ENCODE measurements around the gene RBP3. TPM values are rescaled to one million over a fixed set of nuclear protein-coding genes. Genes with fewer than 3 reads are reported as not detected.

Gene RBP3
- polyA plus RNA-seq, 3 donors = not detected

GRCh38 chr10:47379445-47379785 is 31.3 kb downstream of the RBP3 start:
- intact Hi-C loops (cut with micrococcal nuclease) = no loop called here
- Histone ChIP-seq H4K20me1 (ENCODE audit: insufficient read depth, low read length) (no peaks in the 10 kb centered on the region), H3K4me2 (replicated peaks; ENCODE audit: extremely low read depth, low read length, poor library complexity, severe bottlenecking) (no peak overlapping the region), H3K9ac (ENCODE audit: insufficient read depth, low read length, poor library complexity, severe bottlenecking) (no peak overlapping the region), H3K27ac (ENCODE audit: low read depth in 1 of 2, low read length in 2 of 2) (no peak overlapping the region), H3K79me2 (ENCODE audit: insufficient read depth, low read length) (no peaks in the 10 kb centered on the region), H3K36me3 (replicated peaks in 1 of 2; ENCODE audit: control insufficient read depth in 1 of 2, insufficient read depth in 2 of 2, low read length in 2 of 2) (no peaks in the 10 kb centered on the region), H3K4me3 (replicated peaks in 1 of 3; ENCODE audit: low read depth in 2 of 3, low read length in 3 of 3) (no peak overlapping the region), H3K27me3 (ENCODE audit: control insufficient read depth in 2 of 2, insufficient read depth in 2 of 2, low read length in 2 of 2) (peaks cover 6 to 17% of the 10 kb centered on the region in 2 donors), H3K4me1 (ENCODE audit: control insufficient read depth in 1 of 2, insufficient read depth in 2 of 2, low read length in 2 of 2) (peaks cover 4 to 9% of the 10 kb centered on the region in 2 donors), H2AFZ (ENCODE audit: insufficient read depth, low read depth, low read length, poor library complexity, severe bottlenecking) (no peak overlapping the region), H3K9me3 (replicated peaks in 1 of 2; ENCODE audit: control insufficient read depth in 1 of 2, insufficient read depth in 1 of 2, low read length in 2 of 2) (no peaks in the 10 kb centered on the region)
- Mint-ChIP-seq H3K27me3 (ENCODE audit: low read depth in 3 of 3) (peaks cover 37 to 51% (median 37%) of the 10 kb centered on the region in 3 donors), H3K9me3 (no peaks in the 10 kb centered on the region), H3K27ac (no peak overlapping the region), H3K36me3 (no peaks in the 10 kb centered on the region), H3K4me3 (no peak overlapping the region), H3K4me1 (peaks cover 8% of the 10 kb centered on the region)
- DNase-seq = no peak
- 95% methylated on average over 7 of the region's 7 CpGs for WGBS (ENCODE audit: insufficient coverage)
- TF ChIP-seq CTCF (IDR thresholded peaks at IDR 0.05) = no peak

DNA sequence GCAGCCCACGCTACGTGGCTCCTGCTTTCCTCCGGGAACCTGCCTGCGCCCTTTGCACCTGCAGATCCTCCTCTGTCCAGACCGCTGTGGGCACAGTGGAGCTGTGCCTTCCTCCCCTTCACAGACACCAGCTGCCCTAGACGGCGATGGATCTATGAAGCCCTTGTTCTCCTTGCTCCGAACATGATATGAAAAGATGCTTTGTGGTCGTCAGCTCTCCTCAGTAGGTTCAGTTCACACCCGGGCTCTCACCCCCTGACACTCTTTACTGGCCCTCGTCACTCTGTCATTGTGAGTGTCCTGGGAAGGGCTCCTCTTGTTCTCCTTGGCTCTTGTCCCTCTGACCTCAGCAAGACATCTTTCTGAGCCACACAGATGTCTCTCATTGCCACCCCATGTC is 31.7 kb downstream of the RBP3 start:
- no peak for TF ChIP-seq CTCF (IDR thresholded peaks at IDR 0.05)
- H3K9me3 Mint-ChIP-seq = no peaks in the 10 kb centered on the region
- no peak for DNase-seq
- peaks cover 37 to 51% (median 37%) of the 10 kb centered on the region in 3 donors for H3K27me3 Mint-ChIP-seq (ENCODE audit: low read depth in 3 of 3)
- Histone ChIP-seq H3K27ac (ENCODE audit: low read depth in 1 of 2, low read length in 2 of 2) (no peak overlapping the region), H3K36me3 (replicated peaks in 1 of 2; ENCODE audit: control insufficient read depth in 1 of 2, insufficient read depth in 2 of 2, low read length in 2 of 2) (no peaks in the 10 kb centered on the region), H3K79me2 (ENCODE audit: insufficient read depth, low read length) (no peaks in the 10 kb centered on the region), H3K4me3 (replicated peaks in 1 of 3; ENCODE audit: low read depth in 2 of 3, low read length in 3 of 3) (no peak overlapping the region), H3K9me3 (replicated peaks in 1 of 2; ENCODE audit: control insufficient read depth in 1 of 2, insufficient read depth in 1 of 2, low read length in 2 of 2) (no peaks in the 10 kb centered on the region), H3K4me1 (ENCODE audit: control insufficient read depth in 1 of 2, insufficient read depth in 2 of 2, low read length in 2 of 2) (peaks cover 7 to 14% of the 10 kb centered on the region in 2 donors), H3K27me3 (ENCODE audit: control insufficient read depth in 2 of 2, insufficient read depth in 2 of 2, low read length in 2 of 2) (peaks cover 6 to 17% of the 10 kb centered on the region in 2 donors), H2AFZ (ENCODE audit: insufficient read depth, low read depth, low read length, poor library complexity, severe bottlenecking) (no peak overlapping the region), H4K20me1 (ENCODE audit: insufficient read depth, low read length) (no peaks in the 10 kb centered on the region), H3K9ac (ENCODE audit: insufficient read depth, low read length, poor library complexity, severe bottlenecking) (no peak overlapping the region), H3K4me2 (replicated peaks; ENCODE audit: extremely low read depth, low read length, poor library complexity, severe bottlenecking) (no peak overlapping the region)
- no peaks in the 10 kb centered on the region for H3K36me3 Mint-ChIP-seq
- H3K4me1 Mint-ChIP-seq = peaks cover 11% of the 10 kb centered on the region
- intact Hi-C loops (cut with micrococcal nuclease) = no loop called here
- 94% methylated on average over 5 of the region's 11 CpGs for WGBS (ENCODE audit: insufficient coverage)
- no peak overlapping the region for H3K4me3 Mint-ChIP-seq
- no peak overlapping the region for H3K27ac Mint-ChIP-seq
